HFF-Myc (cell line): ENCODE results near the gene CROCC.
"Not testable (repeated sequence)": the region's sequence is repeated elsewhere in the genome, so short reads cannot be mapped to it uniquely, and the experiment has no call there.

ENCODE experiments used
- DNase-seq: peaks from one replicate; pipeline ENCODE4 v3.0.0-alpha.2; 2011; ENCODE audit warnings: low read depth; ENCODE audit errors: extremely low read depth
- H3K4me3 ChIP-seq: replicated peaks from 2 replicates; pipeline ENCODE4 v1.5.1; 2011; ENCODE audit warnings: low read depth, mild to moderate bottlenecking, control low read depth, low read length
- CTCF ChIP-seq: IDR thresholded peaks from 2 replicates; pipeline ENCODE4 v1.5.1; 2012; ENCODE audit warnings: mild to moderate bottlenecking, low read depth, low read length, control low read depth; ENCODE audit errors: missing control alignments

CROCC gene

GRCh38 chr1:16921391-16922185 is at the start of gene CROCC:
CROCC (plus strand) TSS chr1:16921931; CDS start chr1:16922019, 88 bp downstream.
- TF ChIP-seq CTCF: no peak
- DNase-seq: peak; percentile 73
- peak within 1 kb of the TSS; percentile 47 for H3K4me3 ChIP-seq

- H3K4me3 ChIP-seq: peak overlapping the region; percentile 27
- peak; percentile 96 for DNase-seq
Measured at GRCh38 chr1:16872152-16873075, 49.3 kb upstream of the CROCC start.

GRCh38 chr1:16873076-16873879 is 48.5 kb upstream of the CROCC start:
- peak overlapping the region; percentile 27 for H3K4me3 ChIP-seq
- not testable (repeated sequence) for DNase-seq

GRCh38 chr1:16874968-16875765 is 46.6 kb upstream of the CROCC start:
- not testable (repeated sequence) for H3K4me3 ChIP-seq

GRCh38 chr1:16881742-16882141 is 40.0 kb upstream of the CROCC start:
- not testable (repeated sequence) for H3K4me3 ChIP-seq, DNase-seq

More at GRCh38 chr1:16874968-16875765, 46.6 kb upstream of the CROCC start:
- DNase-seq: not testable (repeated sequence)

- H3K4me3 ChIP-seq: no peak overlapping the region
- no peak for TF ChIP-seq CTCF
- DNase-seq: no peak
Measured at GRCh38 chr1:16882986-16883385, 38.7 kb upstream of the CROCC start.

GRCh38 chr1:16884487-16884886 is 37.2 kb upstream of the CROCC start:
- not testable (repeated sequence) for H3K4me3 ChIP-seq, DNase-seq

GRCh38 chr1:16886860-16887605 is 34.7 kb upstream of the CROCC start:
- no peak for TF ChIP-seq CTCF
- no peak for DNase-seq
- no peak overlapping the region for H3K4me3 ChIP-seq
